GM12873 (cell line): ENCODE data around the gene NF1.

Experiments used
- TF ChIP-seq, protein P1 (sequence below): IDR thresholded peaks from 2 replicates; pipeline ENCODE4 v1.5.1; 2012; ENCODE audit warnings: low read depth, mild to moderate bottlenecking, moderate library complexity, low read length, control low read depth; ENCODE audit not compliant: insufficient read depth; ENCODE audit errors: missing control alignments

NF1 gene, protein sequence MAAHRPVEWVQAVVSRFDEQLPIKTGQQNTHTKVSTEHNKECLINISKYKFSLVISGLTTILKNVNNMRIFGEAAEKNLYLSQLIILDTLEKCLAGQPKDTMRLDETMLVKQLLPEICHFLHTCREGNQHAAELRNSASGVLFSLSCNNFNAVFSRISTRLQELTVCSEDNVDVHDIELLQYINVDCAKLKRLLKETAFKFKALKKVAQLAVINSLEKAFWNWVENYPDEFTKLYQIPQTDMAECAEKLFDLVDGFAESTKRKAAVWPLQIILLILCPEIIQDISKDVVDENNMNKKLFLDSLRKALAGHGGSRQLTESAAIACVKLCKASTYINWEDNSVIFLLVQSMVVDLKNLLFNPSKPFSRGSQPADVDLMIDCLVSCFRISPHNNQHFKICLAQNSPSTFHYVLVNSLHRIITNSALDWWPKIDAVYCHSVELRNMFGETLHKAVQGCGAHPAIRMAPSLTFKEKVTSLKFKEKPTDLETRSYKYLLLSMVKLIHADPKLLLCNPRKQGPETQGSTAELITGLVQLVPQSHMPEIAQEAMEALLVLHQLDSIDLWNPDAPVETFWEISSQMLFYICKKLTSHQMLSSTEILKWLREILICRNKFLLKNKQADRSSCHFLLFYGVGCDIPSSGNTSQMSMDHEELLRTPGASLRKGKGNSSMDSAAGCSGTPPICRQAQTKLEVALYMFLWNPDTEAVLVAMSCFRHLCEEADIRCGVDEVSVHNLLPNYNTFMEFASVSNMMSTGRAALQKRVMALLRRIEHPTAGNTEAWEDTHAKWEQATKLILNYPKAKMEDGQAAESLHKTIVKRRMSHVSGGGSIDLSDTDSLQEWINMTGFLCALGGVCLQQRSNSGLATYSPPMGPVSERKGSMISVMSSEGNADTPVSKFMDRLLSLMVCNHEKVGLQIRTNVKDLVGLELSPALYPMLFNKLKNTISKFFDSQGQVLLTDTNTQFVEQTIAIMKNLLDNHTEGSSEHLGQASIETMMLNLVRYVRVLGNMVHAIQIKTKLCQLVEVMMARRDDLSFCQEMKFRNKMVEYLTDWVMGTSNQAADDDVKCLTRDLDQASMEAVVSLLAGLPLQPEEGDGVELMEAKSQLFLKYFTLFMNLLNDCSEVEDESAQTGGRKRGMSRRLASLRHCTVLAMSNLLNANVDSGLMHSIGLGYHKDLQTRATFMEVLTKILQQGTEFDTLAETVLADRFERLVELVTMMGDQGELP (N-terminal part only)

DNA sequence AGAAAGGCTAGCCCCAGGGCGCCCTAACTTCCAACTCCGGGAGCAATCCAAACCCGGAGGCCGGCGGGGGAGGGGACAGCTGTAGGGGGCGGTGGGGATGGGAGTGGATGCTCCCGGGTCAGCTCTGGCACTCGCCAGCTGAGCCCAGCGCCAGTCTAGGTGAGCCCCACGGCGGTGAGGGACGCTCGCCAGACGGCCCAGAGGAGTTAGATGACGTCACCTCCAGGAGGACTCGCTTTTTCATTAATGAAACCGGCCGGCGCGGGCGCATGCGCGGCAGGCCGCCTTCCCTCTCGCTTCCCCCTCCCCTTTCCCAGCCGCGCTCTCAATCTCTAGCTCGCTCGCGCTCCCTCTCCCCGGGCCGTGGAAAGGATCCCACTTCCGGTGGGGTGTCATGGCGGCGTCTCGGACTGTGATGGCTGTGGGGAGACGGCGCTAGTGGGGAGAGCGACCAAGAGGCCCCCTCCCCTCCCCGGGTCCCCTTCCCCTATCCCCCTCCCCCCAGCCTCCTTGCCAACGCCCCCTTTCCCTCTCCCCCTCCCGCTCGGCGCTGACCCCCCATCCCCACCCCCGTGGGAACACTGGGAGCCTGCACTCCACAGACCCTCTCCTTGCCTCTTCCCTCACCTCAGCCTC lies at the start of gene NF1:
Gene NF1, plus strand, starts transcription at position 378 of the 636 bp plus-strand sequence. CDS start 333 bp downstream, outside the sequence.
- TF ChIP-seq, protein P1, sequence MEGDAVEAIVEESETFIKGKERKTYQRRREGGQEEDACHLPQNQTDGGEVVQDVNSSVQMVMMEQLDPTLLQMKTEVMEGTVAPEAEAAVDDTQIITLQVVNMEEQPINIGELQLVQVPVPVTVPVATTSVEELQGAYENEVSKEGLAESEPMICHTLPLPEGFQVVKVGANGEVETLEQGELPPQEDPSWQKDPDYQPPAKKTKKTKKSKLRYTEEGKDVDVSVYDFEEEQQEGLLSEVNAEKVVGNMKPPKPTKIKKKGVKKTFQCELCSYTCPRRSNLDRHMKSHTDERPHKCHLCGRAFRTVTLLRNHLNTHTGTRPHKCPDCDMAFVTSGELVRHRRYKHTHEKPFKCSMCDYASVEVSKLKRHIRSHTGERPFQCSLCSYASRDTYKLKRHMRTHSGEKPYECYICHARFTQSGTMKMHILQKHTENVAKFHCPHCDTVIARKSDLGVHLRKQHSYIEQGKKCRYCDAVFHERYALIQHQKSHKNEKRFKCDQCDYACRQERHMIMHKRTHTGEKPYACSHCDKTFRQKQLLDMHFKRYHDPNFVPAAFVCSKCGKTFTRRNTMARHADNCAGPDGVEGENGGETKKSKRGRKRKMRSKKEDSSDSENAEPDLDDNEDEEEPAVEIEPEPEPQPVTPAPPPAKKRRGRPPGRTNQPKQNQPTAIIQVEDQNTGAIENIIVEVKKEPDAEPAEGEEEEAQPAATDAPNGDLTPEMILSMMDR, result no peak

DNA sequence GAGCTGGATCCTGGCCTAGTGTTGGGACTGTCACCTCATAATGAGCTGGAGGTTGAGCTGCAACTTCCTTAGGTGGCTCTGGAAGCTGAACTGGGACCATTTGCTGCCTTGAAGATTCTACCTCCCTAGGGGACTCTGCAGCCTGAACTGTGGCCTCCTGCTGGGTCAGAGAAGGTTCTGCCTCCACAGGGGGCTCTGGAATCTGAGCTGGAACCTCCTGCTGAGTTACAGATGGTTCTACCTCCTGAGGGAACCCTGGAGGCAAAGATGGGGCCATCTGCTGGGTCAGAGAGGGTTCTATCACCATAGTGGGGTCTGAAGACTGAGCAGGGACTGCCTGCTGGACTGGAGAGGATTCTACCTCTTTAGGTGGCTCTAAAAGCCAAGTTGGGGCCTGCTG lies 46.6 kb upstream of the NF1 start:
- TF ChIP-seq, protein P1, result no peak

DNA sequence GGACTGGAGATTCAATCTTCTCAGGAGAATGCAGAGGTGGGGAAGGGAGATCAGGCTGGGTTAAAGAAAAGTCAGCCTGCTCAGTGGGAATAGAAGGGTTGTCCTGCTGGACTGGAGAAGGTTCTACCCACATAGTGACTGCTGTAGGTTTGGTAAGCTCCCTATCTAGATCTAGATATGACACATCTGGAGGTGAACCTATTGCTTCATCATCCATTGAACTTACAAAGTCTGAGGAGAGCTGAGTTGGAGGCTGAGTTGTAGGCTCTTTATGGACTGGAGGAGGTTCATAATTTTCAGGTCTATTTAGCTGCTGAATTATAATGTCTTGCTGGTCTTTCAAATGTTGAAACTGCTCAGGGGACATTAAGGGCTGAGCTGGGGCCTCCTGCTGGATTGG lies 46.0 kb upstream of the NF1 start:
- TF ChIP-seq, protein P1, result no peak

DNA sequence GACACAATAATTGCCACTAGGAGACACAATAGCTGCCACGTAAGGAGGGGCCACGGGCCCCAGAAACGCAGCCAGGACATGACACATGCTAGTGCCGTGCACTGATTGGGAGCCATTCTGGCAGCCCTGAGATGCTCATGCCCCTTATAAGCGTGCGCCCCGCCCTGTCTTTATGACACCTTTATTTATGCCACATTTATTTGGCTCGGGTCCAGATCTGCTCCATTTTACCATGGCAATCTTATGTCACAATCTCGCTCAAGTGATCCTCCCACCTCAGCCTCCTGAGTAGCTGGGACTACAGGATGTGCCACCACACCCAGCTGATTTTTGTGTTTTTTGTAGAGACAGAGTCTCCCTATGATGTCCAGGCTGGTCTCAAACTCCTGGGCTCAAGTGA lies 43.8 kb upstream of the NF1 start:
- TF ChIP-seq, protein P1, result no peak

DNA sequence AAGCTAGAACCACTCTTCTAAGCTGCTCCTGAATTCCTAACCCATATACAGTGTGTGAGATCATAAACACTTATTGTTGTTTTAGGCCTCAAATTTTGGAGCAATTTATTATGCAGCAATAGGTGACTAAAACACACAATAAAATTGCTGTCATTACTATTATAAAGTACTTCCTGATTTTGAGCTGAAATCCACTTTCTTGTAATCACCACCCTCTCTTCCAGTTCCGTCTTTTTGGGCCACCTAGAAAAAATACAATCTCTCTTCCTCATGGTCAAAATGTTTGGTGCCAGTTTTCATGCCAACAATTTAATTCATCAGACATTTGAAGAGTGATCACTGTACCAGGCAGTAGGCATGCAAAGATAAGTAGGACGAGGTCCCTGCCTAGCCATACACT lies 43.3 kb upstream of the NF1 start:
- TF ChIP-seq, protein P1, result no peak

DNA sequence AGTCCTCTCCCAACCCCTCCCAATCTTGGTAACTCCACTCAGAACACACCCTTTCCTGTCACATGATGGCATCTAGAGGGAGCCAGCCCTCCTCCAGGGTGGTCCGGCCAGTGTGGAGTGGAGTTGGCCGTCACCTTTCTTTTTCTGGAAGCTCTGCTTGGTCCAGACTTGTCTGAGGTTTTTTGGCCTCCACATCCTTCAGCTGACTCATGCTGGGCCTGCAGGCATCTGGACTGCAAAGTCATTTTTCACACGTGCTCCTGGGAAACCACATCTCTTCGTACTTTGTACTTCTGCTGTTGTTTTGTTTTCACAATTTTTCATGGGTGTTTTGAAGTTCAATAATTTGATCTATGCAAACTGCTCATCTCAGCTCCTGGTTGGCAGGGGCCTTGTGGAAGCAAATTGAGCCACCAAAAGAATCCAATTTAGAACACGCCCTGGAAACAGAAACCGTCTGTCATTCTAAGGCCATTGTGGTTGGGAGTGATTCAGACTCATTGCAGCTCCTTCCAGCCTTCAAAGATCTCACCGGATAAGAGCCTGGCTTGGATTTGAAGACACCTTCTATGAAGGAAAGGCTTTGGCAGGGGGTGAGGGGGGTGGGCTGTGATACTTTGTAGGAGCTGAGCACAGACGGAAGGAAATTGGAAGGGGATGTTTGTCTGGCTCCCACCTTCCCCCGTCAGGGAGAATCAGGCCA lies 42.4 kb upstream of the NF1 start:
- TF ChIP-seq, protein P1, result no peak
